ENCODE measurements around the gene TP53. TPM values are rescaled to one million over a fixed set of nuclear protein-coding genes. Genes with fewer than 3 reads are reported as not detected.

Gene TP53
- total RNA-seq, 1 experiment from 2014 or later = 129 TPM

DNA sequence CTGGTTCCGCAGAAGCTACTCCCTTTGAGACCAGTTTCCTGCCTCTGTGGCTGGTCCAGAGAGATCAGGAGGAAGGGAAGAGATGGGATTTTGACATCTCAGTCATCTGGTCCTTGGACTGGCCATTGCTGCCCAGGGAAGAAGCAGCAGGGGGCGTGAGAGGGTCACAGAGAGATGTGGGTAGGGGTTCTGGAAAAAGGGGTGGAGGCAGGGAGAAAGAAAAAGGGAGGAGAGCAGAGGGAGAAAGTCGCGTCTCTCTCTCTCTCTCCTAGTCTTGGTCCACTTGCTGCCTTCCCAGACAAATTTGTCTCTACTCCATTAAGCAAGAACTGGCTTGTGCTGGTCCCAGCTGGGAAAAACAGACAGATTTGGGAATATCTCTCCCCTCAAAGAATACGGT is 52.9 kb downstream of the TP53 start:
- H3K36me3 ChIP-seq (ENCODE audit: control insufficient read depth, insufficient read depth, low read length) = no peaks in the 10 kb centered on the region
- DNase-seq (ENCODE audit: low read depth, low spot score) (no peak), ATAC-seq (peak; percentile 72)
- no peak overlapping the region for H3K27ac ChIP-seq (ENCODE audit: low read length)
- no peak for TF ChIP-seq TCF7L2 (IDR thresholded peaks at IDR 0.05; ENCODE audit: low read depth, low read length)
- no peak for TF ChIP-seq SIN3A (IDR thresholded peaks at IDR 0.05; ENCODE audit: borderline replicate concordance, insufficient read depth, low read depth, low read length)
- TF ChIP-seq, protein P1, sequence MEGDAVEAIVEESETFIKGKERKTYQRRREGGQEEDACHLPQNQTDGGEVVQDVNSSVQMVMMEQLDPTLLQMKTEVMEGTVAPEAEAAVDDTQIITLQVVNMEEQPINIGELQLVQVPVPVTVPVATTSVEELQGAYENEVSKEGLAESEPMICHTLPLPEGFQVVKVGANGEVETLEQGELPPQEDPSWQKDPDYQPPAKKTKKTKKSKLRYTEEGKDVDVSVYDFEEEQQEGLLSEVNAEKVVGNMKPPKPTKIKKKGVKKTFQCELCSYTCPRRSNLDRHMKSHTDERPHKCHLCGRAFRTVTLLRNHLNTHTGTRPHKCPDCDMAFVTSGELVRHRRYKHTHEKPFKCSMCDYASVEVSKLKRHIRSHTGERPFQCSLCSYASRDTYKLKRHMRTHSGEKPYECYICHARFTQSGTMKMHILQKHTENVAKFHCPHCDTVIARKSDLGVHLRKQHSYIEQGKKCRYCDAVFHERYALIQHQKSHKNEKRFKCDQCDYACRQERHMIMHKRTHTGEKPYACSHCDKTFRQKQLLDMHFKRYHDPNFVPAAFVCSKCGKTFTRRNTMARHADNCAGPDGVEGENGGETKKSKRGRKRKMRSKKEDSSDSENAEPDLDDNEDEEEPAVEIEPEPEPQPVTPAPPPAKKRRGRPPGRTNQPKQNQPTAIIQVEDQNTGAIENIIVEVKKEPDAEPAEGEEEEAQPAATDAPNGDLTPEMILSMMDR (IDR thresholded peaks at IDR 0.05) = no peak; the same call in 1 of the 2 replicates
- no peak for TF ChIP-seq POLR2AphosphoS5 (IDR thresholded peaks at IDR 0.05; ENCODE audit: low read depth, low read length)
- TF ChIP-seq, protein P2, sequence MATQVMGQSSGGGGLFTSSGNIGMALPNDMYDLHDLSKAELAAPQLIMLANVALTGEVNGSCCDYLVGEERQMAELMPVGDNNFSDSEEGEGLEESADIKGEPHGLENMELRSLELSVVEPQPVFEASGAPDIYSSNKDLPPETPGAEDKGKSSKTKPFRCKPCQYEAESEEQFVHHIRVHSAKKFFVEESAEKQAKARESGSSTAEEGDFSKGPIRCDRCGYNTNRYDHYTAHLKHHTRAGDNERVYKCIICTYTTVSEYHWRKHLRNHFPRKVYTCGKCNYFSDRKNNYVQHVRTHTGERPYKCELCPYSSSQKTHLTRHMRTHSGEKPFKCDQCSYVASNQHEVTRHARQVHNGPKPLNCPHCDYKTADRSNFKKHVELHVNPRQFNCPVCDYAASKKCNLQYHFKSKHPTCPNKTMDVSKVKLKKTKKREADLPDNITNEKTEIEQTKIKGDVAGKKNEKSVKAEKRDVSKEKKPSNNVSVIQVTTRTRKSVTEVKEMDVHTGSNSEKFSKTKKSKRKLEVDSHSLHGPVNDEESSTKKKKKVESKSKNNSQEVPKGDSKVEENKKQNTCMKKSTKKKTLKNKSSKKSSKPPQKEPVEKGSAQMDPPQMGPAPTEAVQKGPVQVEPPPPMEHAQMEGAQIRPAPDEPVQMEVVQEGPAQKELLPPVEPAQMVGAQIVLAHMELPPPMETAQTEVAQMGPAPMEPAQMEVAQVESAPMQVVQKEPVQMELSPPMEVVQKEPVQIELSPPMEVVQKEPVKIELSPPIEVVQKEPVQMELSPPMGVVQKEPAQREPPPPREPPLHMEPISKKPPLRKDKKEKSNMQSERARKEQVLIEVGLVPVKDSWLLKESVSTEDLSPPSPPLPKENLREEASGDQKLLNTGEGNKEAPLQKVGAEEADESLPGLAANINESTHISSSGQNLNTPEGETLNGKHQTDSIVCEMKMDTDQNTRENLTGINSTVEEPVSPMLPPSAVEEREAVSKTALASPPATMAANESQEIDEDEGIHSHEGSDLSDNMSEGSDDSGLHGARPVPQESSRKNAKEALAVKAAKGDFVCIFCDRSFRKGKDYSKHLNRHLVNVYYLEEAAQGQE (IDR thresholded peaks at IDR 0.05; ENCODE audit: insufficient read depth in 1 of 2, low read depth in 2 of 2, low read length in 1 of 2) = no peak
- intact Hi-C loops (cut with micrococcal nuclease; ENCODE audit: unreplicated experiment) (no loop called here), in situ Hi-C loops (cut with HindIII; ENCODE audit: low pct_unique_long_range_greater_than_20kb, low sequenced_read_pairs) (no loop called here)
- no TSS peak for BruUV-seq (replicated peaks)
- ChIA-PET CTCF (interaction anchor here (0.7 to 2.1 kb wide), 2 partner anchors 33 to 53 kb away, joined by 8 read pairs; partner anchors contain the start of genes TP53 and WRAP53), POLR2A (no interaction called here)
- no peaks in the 10 kb centered on the region for H3K27me3 ChIP-seq (ENCODE audit: control insufficient read depth, insufficient read depth, low read length)
- no peak overlapping the region for H3K4me3 ChIP-seq (ENCODE audit: low read depth in 2 of 2, low read length in 2 of 2)
- H3K9me3 ChIP-seq (ENCODE audit: control insufficient read depth, insufficient read depth, low read depth, low read length) = no peaks in the 10 kb centered on the region
- H3K4me1 ChIP-seq (ENCODE audit: control insufficient read depth, insufficient read depth, low read length) = no peaks in the 10 kb centered on the region

DNA sequence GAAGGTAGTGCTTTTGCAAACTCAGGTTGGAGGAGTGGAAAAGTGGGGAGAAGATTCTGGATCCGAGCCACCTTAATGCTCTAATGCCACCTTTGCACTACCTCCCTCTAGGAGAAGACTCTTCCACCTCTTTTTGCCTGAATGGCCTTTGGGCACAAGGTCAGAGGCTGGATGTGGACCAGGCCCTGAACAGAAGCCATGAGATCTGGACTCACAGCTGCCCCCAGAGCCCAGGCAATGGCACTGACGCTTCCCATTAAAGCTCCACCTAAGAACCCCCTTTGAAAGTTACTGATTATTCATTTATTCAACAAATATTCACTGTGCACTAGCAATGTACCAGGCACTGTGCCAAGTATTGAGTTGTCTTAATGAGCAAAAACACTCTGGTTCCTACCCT is 54.2 kb downstream of the TP53 start:
- no TSS peak for BruUV-seq (replicated peaks)
- ATAC-seq (no peak), DNase-seq (ENCODE audit: low read depth, low spot score) (no peak)
- H3K27me3 ChIP-seq (ENCODE audit: control insufficient read depth, insufficient read depth, low read length) = no peaks in the 10 kb centered on the region
- no peaks in the 10 kb centered on the region for H3K36me3 ChIP-seq (ENCODE audit: control insufficient read depth, insufficient read depth, low read length)
- no peak overlapping the region for H3K27ac ChIP-seq (ENCODE audit: low read length)
- no peak overlapping the region for H3K4me3 ChIP-seq (ENCODE audit: low read depth in 2 of 2, low read length in 2 of 2)
- in situ Hi-C loops (cut with HindIII; ENCODE audit: low pct_unique_long_range_greater_than_20kb, low sequenced_read_pairs) (no loop called here), intact Hi-C loops (cut with micrococcal nuclease; ENCODE audit: unreplicated experiment) (no loop called here)
- 0 out of 2 replicates have a peak, but pooled peaks cover under 1% of the 10 kb centered on the region for H3K4me1 ChIP-seq (ENCODE audit: control insufficient read depth, insufficient read depth, low read length)
- ChIA-PET POLR2A (interaction anchor here (0.5 to 1.4 kb wide), 2 partner anchors 53 to 54 kb away, joined by 3 to 4 read pairs; partner anchors contain the start of gene TP53), CTCF (interaction anchor here (0.7 to 2.1 kb wide), 2 partner anchors 54 to 110 kb away, joined by 3 to 8 read pairs; partner anchors contain the start of genes TP53 and WRAP53)
- H3K9me3 ChIP-seq (ENCODE audit: control insufficient read depth, insufficient read depth, low read depth, low read length) = no peaks in the 10 kb centered on the region
- no peak for TF ChIP-seq TCF7L2 (IDR thresholded peaks at IDR 0.05; ENCODE audit: low read depth, low read length)
- TF ChIP-seq SIN3A (IDR thresholded peaks at IDR 0.05; ENCODE audit: borderline replicate concordance, insufficient read depth, low read depth, low read length) = no peak
- TF ChIP-seq, protein P2 (IDR thresholded peaks at IDR 0.05; ENCODE audit: insufficient read depth in 1 of 2, low read depth in 2 of 2, low read length in 1 of 2) = no peak
- TF ChIP-seq, protein P1 (IDR thresholded peaks at IDR 0.05) = no peak
- TF ChIP-seq POLR2AphosphoS5 (IDR thresholded peaks at IDR 0.05; ENCODE audit: low read depth, low read length) = no peak
